HepG2 (cell line): Measurements from ENCODE around the gene ITGAE.

Experiments
- GABPA ChIP-seq, 2 experiments: IDR thresholded peaks; 2 replicates each; pipeline ENCODE4 v1.6.1; 2011 to 2016; ENCODE audit warnings: low read depth in 2 of 2, low read length in 1 of 2, missing biosample characterization in 1 of 2, missing genetic modification characterization in 1 of 2
- KLF13 ChIP-seq: sonication (generic); formaldehyde crosslinking; IDR thresholded peaks from 2 replicates; pipeline ENCODE4 v1.4.0; 2020; ENCODE audit warnings: mild to moderate bottlenecking, missing genetic modification reagents
- REST ChIP-seq, 2 experiments: IDR thresholded peaks; 2 replicates each; pipeline ENCODE4 v1.6.1; 2011 to 2012; ENCODE audit warnings: low read length in 2 of 2, borderline replicate concordance in 1 of 2, low read depth in 1 of 2, mild to moderate bottlenecking in 1 of 2, moderate library complexity in 1 of 2

- TF ChIP-seq KLF13 (CRISPR knock-in tag) (no peak), GABPA (IDR thresholded peaks at IDR 0.05; ENCODE audit: low read depth, low read length) (no peak), GABPA (CRISPR knock-in tag; IDR thresholded peaks at IDR 0.05; ENCODE audit: low read depth) (no peak), REST (IDR thresholded peaks at IDR 0.05; ENCODE audit: borderline replicate concordance in 1 of 2, low read depth in 1 of 2, low read length in 2 of 2) (no peak)
These were observed 107.2 kb downstream of the ITGAE start for GRCh38 chr17:3693829-3694231.
